Measurements from ENCODE around the gene SOX2.

Gene SOX2

DNA sequence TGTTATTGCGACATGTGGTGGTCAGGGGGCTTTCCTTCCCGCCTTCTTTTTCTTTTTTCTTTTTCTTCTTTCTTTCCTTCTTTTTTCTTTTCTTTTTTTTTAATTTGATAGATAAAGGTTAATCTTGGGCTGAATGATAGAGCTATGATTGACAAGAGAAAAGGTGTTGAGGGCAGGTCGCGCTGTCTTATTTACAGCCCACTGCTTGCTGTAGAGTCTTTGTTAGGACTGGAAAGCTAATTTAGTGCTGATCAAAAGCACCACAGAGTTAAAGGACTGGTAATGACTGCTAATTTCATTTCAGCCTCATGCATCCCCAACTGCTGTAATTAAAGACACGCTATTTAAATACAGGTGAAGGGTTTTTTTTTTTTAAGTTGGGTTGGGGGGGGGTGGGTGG, 10.6 kb upstream of the SOX2 start:
- H3K4me3 ChIP-seq (ENCODE audit: low read length): peak overlapping the region; percentile 88
- peak overlapping the region; percentile 71 for H3K4me2 ChIP-seq (ENCODE audit: low read length)
- TF ChIP-seq, protein P1, sequence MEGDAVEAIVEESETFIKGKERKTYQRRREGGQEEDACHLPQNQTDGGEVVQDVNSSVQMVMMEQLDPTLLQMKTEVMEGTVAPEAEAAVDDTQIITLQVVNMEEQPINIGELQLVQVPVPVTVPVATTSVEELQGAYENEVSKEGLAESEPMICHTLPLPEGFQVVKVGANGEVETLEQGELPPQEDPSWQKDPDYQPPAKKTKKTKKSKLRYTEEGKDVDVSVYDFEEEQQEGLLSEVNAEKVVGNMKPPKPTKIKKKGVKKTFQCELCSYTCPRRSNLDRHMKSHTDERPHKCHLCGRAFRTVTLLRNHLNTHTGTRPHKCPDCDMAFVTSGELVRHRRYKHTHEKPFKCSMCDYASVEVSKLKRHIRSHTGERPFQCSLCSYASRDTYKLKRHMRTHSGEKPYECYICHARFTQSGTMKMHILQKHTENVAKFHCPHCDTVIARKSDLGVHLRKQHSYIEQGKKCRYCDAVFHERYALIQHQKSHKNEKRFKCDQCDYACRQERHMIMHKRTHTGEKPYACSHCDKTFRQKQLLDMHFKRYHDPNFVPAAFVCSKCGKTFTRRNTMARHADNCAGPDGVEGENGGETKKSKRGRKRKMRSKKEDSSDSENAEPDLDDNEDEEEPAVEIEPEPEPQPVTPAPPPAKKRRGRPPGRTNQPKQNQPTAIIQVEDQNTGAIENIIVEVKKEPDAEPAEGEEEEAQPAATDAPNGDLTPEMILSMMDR (IDR thresholded peaks at IDR 0.05; ENCODE audit: low read depth, low read length): no peak

DNA sequence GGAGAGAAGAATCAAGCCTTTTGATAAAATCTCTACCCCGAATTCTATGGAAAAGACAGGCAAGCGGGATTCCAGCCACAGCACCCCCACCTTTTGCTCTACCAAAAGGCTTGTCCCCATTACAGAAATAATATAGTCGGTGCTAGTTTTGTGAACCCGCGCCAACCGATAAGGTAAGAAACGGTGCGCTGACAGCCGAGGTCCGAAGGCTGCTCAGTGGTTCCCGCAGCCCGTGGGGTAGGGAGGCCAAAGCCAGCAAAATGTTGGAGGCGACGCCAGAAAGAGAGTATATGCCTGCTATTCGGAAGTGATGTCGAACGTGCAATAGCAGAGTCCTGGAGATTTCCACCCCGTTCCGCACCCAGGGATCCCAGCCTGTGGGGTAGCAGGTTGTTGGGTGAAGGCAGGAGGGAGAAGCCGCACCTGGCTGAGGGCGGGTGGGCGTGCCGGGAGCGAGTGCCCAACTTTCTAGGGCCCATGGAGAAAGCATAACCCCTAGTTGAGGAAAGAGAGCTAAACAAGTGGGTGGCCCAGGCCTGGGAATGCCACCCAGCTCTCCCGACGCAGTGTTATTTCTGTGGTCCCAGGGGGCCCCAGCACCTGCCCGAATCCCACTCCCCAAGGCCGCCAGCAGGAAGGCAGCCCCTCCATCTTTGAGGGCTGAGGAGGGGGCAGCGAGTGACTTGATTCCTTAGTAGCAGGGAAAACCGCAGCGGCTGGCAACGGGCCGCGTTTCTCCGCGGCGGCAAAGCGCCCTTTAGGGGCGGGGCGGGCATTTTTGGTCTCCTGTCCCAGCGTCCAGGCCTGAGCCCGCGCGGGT, 7.9 kb upstream of the SOX2 start:
- no peaks in the 10 kb centered on the region for H3K79me2 ChIP-seq (ENCODE audit: low read length)
- peaks cover 19% of the 10 kb centered on the region for H3K4me1 ChIP-seq (ENCODE audit: low read length)
- no peak overlapping the region for H3K4me3 ChIP-seq (ENCODE audit: low read length)
- no peak overlapping the region for H2AFZ ChIP-seq (ENCODE audit: low read depth, low read length)
- H3K4me2 ChIP-seq (ENCODE audit: low read length): no peak overlapping the region
- no peak overlapping the region for H3K27ac ChIP-seq (ENCODE audit: low read length)
- H3K27me3 ChIP-seq (ENCODE audit: low read depth, low read length): peaks cover 6% of the 10 kb centered on the region; the same call in 1 of the 2 replicates
- H3K9ac ChIP-seq (ENCODE audit: low read length): no peak overlapping the region
- TF ChIP-seq EZH2phosphoT487 (IDR thresholded peaks at IDR 0.05; ENCODE audit: low read depth): no peak
- TF ChIP-seq, protein P1 (IDR thresholded peaks at IDR 0.05; ENCODE audit: low read depth, low read length): no peak
- no peaks in the 10 kb centered on the region for H4K20me1 ChIP-seq (ENCODE audit: insufficient read depth, low read length)
- no peaks in the 10 kb centered on the region for H3K36me3 ChIP-seq (replicated peaks; ENCODE audit: low read depth, low read length)
- no peaks in the 10 kb centered on the region for H3K9me3 ChIP-seq (ENCODE audit: insufficient read depth, low read length)

More for the DNA sequence above, 10.6 kb upstream of the SOX2 start:
- Histone ChIP-seq H4K20me1 (ENCODE audit: insufficient read depth, low read length) (no peaks in the 10 kb centered on the region), H3K27me3 (ENCODE audit: low read depth, low read length) (peaks cover 7% of the 10 kb centered on the region), H3K36me3 (replicated peaks; ENCODE audit: low read depth, low read length) (no peaks in the 10 kb centered on the region), H3K79me2 (ENCODE audit: low read length) (no peaks in the 10 kb centered on the region), H3K4me1 (ENCODE audit: low read length) (peaks cover 27% of the 10 kb centered on the region), H3K27ac (ENCODE audit: low read length) (no peak overlapping the region), H3K9ac (ENCODE audit: low read length) (no peak overlapping the region), H2AFZ (ENCODE audit: low read depth, low read length) (peak overlapping the region; percentile 99; the same call in 1 of the 2 replicates), H3K9me3 (ENCODE audit: insufficient read depth, low read length) (no peaks in the 10 kb centered on the region)

DNA sequence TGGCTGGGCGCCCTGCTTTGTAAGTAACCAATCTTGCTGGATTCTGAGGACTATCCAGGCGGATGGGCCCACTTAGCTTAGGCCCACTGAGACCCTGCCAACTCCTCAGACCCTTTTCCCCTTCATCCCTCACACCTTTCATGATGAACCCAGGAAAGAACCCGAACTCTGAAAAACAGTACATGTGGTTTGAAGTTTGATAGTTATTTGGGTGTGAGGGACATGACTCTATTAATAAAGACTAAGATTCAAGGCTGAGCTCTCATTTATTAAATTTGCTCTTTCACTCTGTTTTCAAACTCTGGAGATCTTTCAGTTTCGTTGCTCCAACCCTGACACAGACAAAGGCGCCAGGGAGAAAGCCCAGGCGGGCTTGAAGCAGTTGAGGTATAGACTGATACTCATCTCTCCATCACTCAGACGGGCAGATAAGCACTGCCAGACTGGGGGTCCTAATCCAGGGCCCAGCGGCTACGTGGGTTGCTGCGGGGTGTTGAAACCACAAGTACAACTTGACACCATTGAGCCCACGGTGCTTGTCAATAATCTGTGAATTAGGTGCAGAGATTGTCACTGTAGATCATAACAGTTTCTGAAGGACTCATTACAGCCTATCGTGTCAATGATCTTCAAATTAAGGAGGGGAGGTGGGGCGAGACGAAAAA, 7.2 kb upstream of the SOX2 start:
- Histone ChIP-seq H3K4me1 (ENCODE audit: low read length) (peaks cover 18% of the 10 kb centered on the region), H3K4me3 (ENCODE audit: low read length) (no peak overlapping the region), H3K27ac (ENCODE audit: low read length) (no peak overlapping the region), H2AFZ (ENCODE audit: low read depth, low read length) (no peak overlapping the region), H4K20me1 (ENCODE audit: insufficient read depth, low read length) (no peaks in the 10 kb centered on the region), H3K36me3 (replicated peaks; ENCODE audit: low read depth, low read length) (no peaks in the 10 kb centered on the region), H3K27me3 (ENCODE audit: low read depth, low read length) (peaks cover 4% of the 10 kb centered on the region; the same call in 1 of the 2 replicates), H3K9me3 (ENCODE audit: insufficient read depth, low read length) (no peaks in the 10 kb centered on the region), H3K4me2 (ENCODE audit: low read length) (no peak overlapping the region), H3K79me2 (ENCODE audit: low read length) (no peaks in the 10 kb centered on the region), H3K9ac (ENCODE audit: low read length) (no peak overlapping the region)
- no peak for TF ChIP-seq EZH2phosphoT487 (IDR thresholded peaks at IDR 0.05; ENCODE audit: low read depth)
- TF ChIP-seq, protein P1 (IDR thresholded peaks at IDR 0.05; ENCODE audit: low read depth, low read length): no peak

DNA sequence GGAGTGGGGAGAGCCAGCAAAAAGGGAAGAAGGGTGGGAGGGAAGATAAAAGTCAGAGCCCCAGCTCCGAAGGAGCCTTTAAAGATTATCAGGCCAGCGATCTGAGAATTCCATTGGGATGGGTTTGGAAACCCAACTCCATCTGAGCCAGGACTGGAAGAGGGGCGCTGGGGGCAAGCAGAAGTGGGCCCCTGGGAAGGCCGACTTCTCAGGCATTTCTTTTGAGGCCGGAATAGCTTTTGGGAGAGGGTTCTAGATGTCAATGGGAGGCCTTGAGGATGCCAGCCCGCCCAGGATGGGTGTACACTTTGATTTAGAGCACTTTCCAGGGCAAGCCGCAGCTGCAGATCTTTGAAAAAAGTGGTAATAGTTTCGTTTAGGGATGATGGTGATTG, 6.6 kb upstream of the SOX2 start:
- TF ChIP-seq EZH2phosphoT487 (IDR thresholded peaks at IDR 0.05; ENCODE audit: low read depth): no peak
- Histone ChIP-seq H4K20me1 (ENCODE audit: insufficient read depth, low read length) (no peaks in the 10 kb centered on the region), H3K4me3 (ENCODE audit: low read length) (no peak overlapping the region)

More for the DNA sequence above, 6.6 kb upstream of the SOX2 start:
- Histone ChIP-seq H3K79me2 (ENCODE audit: low read length) (no peaks in the 10 kb centered on the region), H3K27ac (ENCODE audit: low read length) (no peak overlapping the region), H2AFZ (ENCODE audit: low read depth, low read length) (no peak overlapping the region), H3K4me2 (ENCODE audit: low read length) (no peak overlapping the region), H3K36me3 (replicated peaks; ENCODE audit: low read depth, low read length) (no peaks in the 10 kb centered on the region), H3K9me3 (ENCODE audit: insufficient read depth, low read length) (no peaks in the 10 kb centered on the region), H3K9ac (ENCODE audit: low read length) (no peak overlapping the region), H3K4me1 (ENCODE audit: low read length) (peaks cover 13% of the 10 kb centered on the region), H3K27me3 (ENCODE audit: low read depth, low read length) (peaks cover 4% of the 10 kb centered on the region; the same call in 1 of the 2 replicates)

Data from OCI-LY3 (cell line).